NCI-H2227 (cell line): ENCODE data around the gene PYGO1.
"Not testable (repeated sequence)": the region's sequence is repeated elsewhere in the genome, so short reads cannot be mapped to it uniquely, and the experiment has no call there.

ENCODE experiments used
- DNase-seq: peaks from one replicate; lab custom pipeline; 2025; ENCODE audit not compliant: unreplicated experiment; lab: John Stamatoyannopoulos, UW

Gene PYGO1, protein sequence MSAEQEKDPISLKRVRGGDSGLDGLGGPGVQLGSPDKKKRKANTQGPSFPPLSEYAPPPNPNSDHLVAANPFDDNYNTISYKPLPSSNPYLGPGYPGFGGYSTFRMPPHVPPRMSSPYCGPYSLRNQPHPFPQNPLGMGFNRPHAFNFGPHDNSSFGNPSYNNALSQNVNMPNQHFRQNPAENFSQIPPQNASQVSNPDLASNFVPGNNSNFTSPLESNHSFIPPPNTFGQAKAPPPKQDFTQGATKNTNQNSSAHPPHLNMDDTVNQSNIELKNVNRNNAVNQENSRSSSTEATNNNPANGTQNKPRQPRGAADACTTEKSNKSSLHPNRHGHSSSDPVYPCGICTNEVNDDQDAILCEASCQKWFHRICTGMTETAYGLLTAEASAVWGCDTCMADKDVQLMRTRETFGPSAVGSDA

DNA sequence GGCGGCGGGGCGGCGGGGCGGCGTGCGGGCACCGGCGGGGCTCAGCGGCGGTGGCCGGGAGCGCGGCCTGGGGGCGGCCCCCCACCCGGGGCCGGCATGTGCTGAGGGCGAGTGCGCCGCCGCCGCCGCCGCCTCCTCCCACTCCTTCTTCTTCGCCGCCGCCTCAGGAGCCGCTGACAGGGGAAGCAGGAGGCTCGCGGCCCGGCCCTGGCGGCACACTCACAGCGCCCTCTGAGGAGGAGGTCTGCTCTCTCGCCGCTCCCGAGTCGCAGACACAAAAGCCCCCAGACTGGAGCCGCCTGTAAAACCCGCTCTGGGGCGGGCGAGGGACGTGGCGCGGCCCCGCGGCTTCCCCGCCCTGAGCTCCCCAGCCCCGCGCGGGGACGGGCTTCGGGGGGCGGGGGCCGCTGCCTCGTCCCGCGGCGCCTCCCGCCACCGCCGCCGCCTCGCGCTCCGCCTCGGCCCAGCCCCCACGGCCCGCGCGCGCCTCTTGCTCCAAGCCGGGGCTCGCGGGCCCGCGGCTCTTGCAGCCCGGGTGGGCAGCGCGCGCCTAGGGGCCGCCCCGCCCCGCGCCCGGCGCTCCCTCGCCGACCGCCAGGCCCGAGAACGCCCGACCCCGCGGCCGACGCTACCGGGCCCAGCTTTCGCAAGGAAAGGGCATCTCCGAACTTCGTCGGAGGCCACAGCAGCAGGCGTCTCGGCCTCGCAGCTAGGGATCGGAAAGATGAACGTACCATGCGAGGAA lies at the start of gene PYGO1:
Gene PYGO1, minus strand, starts transcription at position 276 of the 745 bp plus-strand sequence. CDS start 462 bp downstream, outside the sequence.
- peak; percentile 90 for DNase-seq

DNA sequence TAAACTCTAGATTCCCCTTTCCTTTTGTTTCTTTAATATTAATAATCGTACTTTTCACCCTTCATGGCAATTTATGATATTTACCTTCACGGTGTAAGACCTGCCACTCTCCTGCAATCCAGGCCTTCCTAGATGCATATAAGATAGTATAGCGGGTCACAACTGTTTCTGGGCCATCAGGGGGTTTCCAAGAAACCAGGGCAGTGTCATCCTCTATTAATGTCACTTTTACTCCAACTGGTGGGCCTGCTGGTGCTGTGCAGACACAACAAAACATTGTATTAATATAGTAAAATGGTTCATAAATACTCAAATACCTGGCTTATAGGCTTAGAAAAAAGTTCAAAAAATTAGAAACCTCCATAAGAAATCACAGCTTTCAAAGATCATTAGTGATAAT lies 48.9 kb upstream of the PYGO1 start:
- DNase-seq, result no peak

DNA sequence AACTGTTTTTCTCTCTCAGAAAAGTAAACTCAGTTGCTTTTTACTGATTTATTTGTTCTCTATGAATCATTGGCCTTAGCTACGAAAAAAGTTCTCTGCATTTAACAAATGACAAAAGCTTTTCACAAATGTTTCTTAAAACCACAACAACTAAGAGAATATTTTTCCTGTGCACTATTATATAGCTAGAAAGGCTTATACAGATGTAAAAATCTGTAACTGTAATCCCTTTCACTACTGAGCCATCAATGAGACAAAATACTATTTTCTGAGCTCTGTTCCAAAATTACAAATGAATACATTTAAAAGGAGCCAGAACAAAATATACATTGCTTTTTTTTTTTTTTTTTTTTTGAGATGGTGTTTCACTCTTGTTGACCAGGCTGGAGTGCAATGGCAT lies 45.6 kb upstream of the PYGO1 start:
- DNase-seq, result no peak

DNA sequence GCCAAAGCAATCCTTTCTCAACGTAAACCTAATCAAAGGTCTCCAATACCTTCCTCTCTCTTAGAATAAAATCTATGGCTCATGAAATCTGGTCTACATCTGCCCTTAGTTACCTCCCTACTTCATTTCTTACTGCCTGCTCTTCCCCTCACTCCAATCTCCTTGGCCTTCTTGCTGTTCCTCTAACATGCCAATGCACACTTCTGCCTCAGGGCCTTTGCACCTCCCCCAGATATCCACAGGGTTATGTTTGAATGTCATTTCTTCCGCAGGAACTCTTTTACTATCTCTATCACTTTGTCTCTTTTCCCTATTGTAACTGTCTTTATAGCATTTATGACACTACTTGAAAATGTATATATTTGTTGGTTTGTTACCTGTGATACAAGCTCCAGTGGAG lies 44.3 kb upstream of the PYGO1 start:
- DNase-seq, result no peak

DNA sequence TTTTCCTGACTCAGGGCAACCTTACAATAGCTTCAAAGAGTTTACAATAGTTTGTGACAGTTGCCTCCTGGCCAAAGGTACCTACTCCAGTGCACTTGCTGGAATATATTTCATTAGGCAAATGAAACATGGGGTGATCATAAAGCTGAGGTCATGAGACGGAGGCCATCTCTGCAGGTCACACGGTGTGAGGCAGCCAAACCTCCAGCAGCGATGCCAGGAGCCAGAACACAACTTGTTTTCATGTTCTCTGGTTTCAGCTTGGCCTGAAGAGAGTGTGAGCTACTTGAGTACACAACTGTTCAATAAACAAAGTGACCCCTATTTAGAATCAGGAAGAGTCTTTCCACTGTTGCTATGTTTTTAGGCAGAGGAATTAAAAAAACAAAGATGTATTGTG lies 42.7 kb upstream of the PYGO1 start:
- no peak for DNase-seq

DNA sequence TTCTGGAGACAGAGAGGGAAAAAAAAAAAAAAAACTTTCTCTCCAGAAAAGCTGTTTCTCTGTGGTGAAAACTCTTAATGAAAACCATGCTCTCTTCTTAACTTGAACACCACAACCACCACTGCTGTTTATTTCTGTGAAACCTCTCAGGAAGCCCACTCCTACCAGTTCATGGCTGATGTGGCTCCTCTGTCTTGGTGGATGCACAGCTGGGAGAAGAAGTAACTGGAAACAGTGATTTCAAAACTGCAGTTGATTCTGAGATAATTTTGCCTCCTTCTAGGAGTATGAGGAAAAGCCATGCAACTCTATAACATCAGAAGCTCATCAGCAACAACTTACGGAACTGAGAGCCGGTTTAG lies 40.2 kb upstream of the PYGO1 start:
- no peak for DNase-seq

DNA sequence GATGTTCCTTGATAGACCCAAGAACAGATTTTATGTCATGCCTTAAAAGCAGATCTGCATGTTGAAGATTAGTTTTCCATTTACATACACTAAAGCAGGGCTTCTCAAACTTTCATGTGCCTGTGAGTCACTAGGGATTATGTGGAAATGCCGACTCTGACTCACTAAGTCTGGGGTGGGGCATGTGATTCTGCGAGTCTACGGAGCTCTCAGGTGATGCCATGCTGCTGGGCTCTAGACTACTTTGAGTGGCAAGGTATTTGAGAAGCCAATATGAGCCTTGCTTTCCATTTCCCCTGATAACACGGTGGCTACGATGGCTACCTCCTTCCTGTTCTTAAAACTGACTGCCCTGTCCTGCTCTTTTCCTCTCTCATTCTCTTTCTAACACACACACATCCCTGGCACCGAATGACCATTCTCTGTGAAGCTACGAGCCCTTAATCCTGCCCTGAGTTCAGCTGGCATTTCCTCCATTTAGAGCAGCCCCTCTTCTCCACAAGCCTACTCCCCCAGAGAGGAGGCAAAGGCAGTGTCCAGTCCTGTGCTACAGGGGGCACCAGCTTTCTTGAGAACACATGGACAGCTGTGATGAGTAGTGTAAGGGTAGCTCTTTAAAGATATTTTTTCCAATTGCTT lies 39.7 kb upstream of the PYGO1 start:
- DNase-seq, result no peak

DNA sequence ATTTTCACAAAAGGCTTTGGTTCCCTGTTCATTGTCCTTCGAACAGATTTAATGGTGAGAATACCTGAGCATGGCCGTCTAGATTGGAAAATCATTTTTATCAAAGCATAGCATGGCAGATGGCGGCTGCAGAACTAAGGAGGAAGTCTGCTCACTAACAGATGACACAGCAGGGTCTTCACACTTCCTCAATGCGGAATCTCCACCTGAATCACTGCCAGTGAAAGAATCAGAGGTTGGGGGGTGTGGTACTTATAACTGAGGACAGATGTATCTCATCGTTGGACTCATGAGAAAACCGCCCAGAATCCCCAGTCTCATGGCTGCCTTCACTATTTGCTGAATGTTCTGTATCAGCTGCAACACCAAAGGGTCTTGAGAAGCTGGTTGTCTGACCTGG lies 31.6 kb upstream of the PYGO1 start:
- DNase-seq, result no peak

DNA sequence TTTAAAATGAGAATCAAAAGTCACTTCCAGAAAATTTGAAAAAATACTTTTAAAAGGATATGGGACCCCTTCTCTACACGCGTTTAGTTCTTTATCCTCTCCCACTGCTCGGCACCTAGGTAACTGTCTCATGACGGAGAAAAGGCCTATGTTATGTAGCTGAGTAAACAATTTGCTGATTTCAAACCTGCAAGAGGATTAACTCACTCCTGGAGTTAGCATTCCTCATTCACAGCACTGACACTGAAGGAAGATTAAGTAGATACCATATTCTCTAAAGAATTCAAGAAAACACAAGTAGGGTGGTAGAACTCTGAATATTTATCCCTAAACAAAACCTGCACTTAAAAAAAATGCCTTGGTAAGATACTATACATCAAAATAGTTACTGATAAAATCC lies 30.2 kb upstream of the PYGO1 start:
- DNase-seq, result no peak

DNA sequence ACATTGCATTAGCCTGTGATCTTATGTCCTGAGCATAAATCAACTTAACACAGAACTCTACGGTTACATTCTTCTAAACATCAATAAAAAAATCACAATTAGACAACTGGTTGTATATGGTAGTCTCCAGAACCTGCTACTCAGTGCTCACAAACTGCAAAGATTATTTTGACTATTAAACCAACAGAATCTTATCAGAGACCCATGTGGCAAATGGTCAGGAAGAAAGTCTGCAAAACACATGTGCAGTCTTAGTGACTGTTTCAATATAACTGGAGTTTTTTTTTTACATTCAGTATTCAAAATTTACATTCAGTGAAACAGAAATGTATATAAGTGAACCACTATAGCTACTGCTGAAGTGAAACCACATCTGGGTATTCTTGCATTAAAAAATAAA lies 27.3 kb upstream of the PYGO1 start:
- no peak for DNase-seq

DNA sequence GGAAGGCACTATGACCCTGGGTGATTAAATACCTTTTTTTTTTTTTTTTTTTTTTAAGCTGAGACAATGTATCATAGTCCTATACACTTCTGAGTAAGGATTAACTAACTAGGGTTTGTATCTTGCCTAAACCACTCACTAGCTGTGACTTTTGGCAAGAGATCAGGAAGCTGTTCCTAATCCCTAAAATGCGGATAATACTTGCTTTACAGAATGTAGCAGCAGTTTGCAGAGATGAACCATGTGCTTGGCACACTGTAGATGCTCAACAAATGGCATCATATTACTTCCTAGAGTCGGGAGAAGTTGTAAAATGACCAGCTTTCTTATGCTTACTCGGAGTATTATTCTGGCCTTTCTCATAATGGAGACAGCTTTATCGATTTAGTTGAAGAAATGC lies 25.6 kb upstream of the PYGO1 start:
- DNase-seq, result no peak

DNA sequence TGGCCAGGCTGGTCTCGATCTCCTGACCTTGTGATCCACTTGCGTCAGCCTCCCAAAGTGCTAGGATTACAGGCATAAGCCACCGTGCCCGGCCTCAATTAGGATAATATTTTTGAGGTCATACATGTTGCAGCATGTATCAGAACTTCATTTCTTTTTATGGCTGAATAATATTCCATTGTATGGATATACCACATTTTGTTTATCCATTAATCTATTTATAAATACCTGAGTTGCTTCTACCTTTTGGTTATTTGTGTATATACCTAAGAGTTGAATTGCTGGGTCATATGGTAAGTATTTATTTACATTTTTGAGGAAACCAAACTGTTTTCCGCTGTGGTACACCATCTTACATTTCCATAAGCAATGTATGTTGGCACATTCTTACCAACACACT lies 18.1 kb upstream of the PYGO1 start:
- no peak for DNase-seq

DNA sequence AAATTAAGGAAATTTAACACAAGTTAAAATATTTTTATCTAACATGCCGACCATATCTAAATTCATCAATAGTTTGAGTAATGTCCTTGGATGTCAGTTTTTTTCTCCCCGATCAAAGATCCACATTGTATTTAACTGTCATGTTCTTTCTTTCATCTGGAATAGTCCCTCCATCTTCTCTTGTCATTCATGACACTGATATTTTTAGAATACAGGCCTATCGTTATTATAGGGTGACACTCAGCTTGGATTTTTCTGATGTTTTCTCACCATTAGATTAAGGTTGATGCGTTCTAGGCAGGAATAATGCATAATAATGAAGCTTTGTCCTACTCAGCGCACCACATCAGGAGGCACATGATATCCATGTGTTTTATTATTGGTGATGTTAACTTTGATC lies 13.2 kb upstream of the PYGO1 start:
- no peak for DNase-seq

DNA sequence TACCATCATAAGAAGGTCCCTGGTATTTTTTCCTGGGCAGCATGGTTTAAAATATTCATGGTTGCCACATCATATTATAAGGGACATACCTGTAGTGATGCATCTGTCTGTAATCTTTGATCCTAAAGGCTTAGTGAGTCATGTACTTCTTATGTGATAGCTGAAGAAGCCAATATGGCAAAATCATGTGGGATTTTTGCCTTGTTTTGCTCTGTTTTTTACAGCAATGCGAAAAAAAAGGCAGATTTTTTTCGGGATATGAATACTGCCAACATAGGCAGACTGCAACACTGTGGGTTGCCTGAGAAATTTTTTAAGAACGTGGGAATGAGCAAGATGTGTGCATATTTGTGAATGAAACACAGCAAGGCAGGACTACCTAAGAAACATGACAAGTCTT lies 11.3 kb upstream of the PYGO1 start:
- DNase-seq, result no peak

DNA sequence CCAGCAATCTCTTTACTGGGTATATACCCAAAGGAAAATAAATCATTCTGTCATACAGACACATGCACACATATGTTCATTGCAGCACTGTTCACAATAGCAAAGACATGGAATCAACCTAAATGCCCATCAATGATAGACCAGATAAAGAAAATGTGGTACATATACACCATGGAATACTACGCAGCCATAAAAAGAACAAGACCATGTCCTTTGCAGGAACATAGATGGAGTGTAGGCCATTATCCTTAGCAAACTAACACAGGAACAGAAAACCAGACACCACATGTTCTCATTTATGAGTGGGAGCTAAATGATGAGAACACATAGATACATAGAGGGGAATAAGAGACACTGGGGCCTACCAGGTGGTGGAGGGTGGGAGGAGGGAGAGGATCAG lies 4.9 kb upstream of the PYGO1 start:
- DNase-seq, result not testable (repeated sequence)

DNA sequence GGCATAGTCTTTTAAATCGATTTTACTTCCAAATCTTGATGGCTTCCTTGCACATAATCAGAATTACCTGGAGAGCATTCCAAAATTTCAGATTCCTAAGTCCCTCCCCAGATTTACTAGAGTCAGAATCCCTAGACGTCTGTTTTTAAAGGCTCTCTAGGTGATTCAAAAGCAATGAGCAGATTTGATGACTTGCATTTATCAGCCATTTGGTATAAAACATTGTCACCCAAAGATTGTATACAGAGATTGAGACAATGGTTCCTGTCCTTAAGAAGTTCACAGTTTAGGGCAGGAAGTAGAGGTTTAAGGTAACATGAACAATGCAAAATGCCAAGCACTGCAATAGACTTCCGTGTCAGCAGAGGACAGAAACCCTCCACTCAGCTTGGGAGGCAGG lies 2.6 kb upstream of the PYGO1 start:
- DNase-seq, result no peak

DNA sequence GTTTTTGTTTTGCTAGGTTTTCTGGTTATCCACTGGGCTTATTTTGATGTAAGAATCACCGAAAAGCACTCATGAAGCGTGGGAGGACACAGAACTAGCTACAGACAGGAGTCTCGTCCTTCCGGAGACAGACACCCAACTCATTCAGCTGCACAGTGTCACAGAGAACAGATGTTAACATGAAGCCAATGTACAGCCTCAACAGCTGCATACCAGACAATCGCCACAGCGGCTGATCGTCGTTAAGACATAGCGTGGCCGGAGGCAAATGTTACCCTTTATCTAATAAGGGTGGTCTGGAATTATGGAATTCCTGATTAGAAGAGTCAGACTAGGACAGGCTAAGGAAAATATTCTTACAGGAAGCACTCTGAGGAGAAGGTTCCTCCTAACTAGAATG lies 1.1 kb upstream of the PYGO1 start:
- DNase-seq, result peak; percentile 14

DNA sequence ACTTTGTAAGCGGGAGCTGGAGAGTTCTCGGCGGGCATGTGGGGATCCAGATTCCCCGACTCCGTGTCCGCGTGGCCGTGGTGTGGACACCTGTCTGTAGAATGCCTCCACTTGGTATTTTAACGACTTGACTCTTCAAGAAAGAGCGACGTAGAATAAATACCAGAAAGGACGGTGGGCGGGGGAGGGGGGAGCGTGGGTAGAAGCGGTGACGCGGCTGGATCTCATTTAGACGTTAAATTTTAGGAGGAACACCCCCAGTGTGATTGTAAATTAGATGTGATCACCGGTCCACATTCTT lies 620 bp upstream of the PYGO1 start:
- DNase-seq, result no peak

DNA sequence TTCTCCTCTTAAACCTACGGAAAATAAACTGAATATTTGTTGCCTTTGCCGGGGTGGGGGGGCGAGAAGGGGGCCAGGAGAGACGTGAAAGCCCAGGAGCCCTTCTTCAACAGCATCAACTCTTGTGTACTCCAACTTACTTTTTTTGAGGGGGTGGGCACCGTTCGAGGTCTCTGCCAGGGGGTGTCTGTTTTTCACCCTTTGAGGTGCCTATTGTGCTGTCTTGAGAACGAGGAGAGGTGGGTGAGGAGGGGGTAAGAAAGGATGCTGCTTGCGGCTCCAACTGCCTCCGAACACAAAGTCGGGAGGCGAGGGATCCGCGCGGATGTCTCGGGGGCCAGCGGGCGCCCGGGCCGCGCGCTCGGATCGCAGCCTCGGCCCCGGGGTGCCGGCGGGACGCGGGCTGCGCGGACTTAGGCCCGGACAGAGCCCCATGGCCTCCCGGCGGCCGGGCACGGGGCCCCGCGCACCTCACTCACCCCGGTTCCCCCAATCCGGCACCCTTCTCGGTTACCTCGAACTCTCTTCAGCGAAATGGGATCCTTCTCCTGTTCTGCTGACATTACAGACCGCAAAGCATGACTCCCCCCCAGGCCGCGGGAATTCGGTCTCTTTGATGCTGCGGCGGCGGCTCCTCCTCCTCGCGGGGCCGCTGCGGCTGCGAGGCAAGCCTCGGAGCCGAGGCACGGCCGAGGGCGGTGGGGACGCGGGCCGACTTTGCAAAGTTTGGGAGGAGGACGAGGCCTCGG lies 650 bp downstream of the PYGO1 start:
- DNase-seq, result peak; percentile 48

DNA sequence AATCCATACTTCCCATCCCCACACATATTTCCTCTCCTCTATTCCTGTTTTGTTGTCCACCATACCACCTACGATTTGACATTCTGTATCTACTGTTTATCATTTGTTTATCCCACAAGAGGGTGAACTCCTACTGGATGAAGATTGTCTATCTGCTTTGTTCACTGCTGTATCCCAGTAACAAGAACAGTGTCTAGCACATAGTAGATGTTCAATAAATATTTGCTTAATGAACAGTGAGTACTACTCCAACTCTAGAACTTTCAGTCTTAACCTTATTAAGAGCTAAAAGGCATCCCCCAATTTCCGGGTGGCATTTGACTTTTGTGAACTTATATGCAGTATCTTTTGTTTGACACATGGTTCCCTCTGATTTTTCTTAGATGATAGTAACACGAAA lies 1.3 kb downstream of the PYGO1 start:
- no peak for DNase-seq

DNA sequence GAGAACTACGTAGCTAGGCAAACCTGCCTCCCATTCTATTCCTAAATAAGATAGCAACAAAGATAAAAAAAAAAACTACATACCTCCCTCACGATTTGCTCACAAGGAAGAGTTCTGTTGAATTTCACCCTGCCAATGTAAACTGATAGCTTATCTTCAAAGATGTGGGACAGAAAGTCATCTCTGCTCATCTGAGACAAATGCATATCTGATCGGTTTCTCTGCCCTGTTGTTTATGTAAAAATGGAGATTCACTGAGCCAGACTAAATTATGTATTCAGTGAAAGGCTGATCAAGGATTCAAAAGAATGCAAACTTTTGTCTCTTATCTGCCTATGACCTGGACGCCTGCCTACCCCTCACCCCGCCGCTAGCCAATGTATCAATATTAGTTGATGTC lies 11.2 kb downstream of the PYGO1 start:
- DNase-seq, result no peak

DNA sequence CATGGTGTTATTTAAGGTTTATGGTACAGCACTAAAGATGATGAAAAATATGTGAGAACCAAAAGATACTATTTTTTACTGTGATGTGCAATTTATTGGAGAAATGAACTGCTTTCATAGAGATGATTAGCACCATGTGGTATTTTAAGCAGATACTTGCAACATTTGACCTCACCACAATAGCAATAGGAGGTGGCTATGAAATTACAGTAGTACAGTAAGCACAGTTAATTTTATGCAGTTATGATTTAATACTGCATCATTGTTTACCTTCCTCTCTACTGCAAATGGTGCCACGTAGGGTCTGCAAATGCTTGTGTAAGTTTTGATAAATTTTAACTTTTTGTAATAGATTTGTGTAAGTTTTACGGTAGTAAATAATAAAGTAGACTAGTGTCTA lies 14.0 kb downstream of the PYGO1 start:
- no peak for DNase-seq
